LHCN-M2 (cell line): ENCODE data around the gene TOP3B. TPM values are rescaled to one million over a fixed set of nuclear protein-coding genes. Genes with fewer than 3 reads are reported as not detected.

Experiments used
- total RNA-seq: library from RNA; depleted of rRNA; stranded (reverse); fragments of >200 nt; gene quantifications from 2 replicates; pipeline ENCODE4 v1.2.3, GENCODE V29; 2014; rRNA removed

TOP3B gene
- total RNA-seq, 1 experiment from 2014 or later: 27.4 TPM

Other genes starting within 250 kb of the TOP3B start
- 0.38 and 0.80 TPM in 2 replicates for gene YPEL1, start 247.0 kb downstream of the TOP3B start, total RNA-seq
- 65.1 and 92.5 TPM in 2 replicates for gene MAPK1, start 115.1 kb downstream of the TOP3B start, total RNA-seq
- gene PPM1F, start 29.9 kb downstream of the TOP3B start, total RNA-seq: 157 and 184 TPM in 2 replicates